Measurements from ENCODE around the gene PNLIPRP1.

PNLIPRP1 gene
- total RNA-seq = 0 to 3.0 (median 0) reads per million in 17 experiments

GRCh38 chr10:116590590-116591444 is at the start of gene PNLIPRP1:
TSS of gene PNLIPRP1 (plus strand) at chr10:116590959. CDS start at chr10:116591130, 171 bp downstream.
- DNase-seq = no peak

- no peak for DNase-seq
Observed at GRCh38 chr10:116542007-116542677, 48.6 kb upstream of the PNLIPRP1 start.

GRCh38 chr10:116545122-116545521 is 45.6 kb upstream of the PNLIPRP1 start:
- no peak for DNase-seq

- DNase-seq = no peak
Observed at GRCh38 chr10:116545756-116546155, 45.0 kb upstream of the PNLIPRP1 start, which contains the start of gene PNLIP. TSS of gene PNLIP (plus strand) at chr10:116545931. CDS start at chr10:116546093, 162 bp downstream.

DNA sequence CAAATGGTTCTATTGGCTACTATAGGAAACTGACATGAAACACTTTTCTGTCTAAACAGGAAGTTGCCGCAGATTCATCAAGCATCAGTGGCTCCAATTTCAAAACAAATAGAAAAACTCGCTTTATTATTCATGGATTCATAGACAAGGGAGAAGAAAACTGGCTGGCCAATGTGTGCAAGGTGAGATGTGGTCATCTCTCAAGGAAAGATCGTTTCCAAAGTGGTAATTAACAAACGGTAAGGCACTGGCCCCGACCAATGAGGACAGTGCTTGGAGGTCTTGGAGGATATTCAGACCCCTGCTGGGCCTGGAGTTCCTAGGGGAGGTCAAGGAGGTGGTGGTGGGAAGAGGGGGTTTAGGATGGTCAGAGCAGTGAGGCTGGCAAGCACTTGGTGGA is 42.5 kb upstream of the PNLIPRP1 start:
- DNase-seq = no peak

- DNase-seq = no peak
Observed at GRCh38 chr10:116553378-116553980, 37.3 kb upstream of the PNLIPRP1 start.

- DNase-seq = no peak
Observed at GRCh38 chr10:116554628-116555027, 36.1 kb upstream of the PNLIPRP1 start.

DNA sequence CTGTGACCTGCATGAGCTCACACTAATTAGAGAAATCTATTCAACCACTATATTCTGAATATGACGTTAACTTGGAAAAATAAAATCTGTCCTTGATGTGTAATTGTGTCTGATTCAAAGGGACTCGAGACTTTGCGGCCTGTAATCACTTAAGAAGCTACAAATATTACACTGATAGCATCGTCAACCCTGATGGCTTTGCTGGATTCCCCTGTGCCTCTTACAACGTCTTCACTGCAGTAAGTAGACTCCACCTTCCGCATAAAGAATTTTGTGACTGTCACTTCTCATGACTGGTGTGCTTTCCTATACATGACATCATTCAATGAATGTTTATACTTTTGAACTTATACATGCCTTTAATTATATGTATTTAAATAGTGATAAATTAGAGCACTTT is 34.9 kb upstream of the PNLIPRP1 start:
- no peak for DNase-seq

DNA sequence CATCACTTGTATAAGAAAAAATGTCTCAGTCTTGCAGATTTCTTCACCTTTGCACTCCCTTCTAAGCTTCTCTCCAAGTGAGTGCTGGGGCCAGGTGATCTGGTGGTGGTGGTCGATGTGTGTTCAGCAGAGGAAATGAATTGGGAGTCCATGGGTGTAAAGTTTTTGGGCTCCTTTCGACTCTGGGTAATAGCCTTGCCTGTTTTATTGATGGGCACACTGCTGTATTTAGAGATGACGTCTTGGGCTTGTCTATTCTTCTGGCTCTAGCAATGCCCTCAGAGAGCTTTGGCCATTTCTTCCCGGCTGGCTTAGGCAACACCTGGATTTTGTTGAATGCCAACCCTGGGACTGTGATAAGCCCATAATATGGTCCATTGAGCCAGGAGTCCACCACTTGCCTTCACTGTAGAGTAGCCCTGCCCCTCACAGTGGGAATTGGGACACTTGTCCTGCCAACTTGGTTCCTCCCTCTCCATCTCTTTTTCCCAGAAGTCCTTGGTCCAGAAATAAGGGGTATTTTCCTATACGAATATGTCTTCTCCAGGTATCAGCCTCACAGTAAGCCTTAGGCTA is 33.4 kb upstream of the PNLIPRP1 start:
- no peak for DNase-seq

GRCh38 chr10:116565534-116565933 is 25.2 kb upstream of the PNLIPRP1 start:
- DNase-seq = no peak

DNA sequence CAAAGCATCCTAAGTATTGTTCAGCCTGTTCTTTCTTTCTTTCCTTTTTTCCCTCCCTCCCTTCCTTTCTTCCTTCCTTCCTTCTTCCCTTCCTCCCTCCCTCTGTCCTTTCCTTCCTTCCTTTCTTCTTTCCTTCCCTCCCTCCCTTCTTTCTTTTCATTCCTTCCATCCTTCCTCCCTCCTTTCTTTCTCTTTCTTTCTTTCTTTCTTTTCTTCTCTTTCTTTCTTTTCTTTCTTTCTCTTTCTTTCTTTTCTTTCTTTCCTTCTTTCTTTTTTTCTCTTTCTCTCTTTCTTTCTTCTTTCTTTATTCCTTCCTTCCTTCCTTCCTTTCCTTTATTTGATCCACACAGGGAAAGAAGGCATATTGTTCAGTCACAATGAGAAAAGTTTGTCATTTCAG is 23.8 kb upstream of the PNLIPRP1 start:
- DNase-seq = no peak

DNA sequence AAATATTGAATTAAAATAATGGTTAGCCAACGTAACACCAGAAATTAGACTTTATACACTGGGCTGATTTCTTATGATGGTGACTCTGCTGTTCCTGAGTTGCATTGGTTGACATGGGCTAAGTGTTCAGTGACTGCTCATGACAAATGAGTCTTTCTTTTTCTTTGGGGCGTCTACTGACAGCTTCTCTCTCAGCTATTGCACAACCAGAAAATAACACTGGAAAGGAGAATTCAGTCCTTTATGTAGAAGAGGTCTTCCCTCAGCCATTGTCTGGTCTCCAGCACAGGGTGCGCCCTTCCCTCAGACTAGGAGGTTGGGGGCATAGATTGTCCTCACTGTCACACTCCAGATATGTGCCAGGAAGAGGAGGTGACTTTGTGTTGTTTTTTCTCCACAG is 23.4 kb upstream of the PNLIPRP1 start:
- no peak for DNase-seq

- DNase-seq = no peak
Observed at GRCh38 chr10:116574797-116575196, 16.0 kb upstream of the PNLIPRP1 start.

- no peak for DNase-seq
Observed at GRCh38 chr10:116587878-116588591, 2.7 kb upstream of the PNLIPRP1 start.

DNA sequence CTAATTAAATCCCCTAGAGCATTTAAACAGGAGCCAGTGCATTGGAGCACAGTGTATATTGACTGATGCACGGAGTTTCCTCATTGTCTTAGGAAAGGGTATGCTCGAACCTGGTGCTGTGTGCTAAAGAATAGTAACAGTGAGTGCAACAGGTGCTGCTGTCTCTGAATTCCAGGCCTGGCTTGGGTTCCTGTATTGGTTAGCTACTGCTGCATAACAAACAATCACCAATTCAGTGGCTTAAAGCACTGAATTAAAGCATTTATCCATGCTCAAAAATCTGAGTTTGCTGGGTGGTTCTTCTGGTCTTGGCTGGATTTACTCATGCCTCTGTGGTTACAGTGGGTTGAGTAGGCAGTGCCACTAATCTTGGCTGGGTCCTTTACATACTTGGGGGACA is 1.8 kb upstream of the PNLIPRP1 start:
- no peak for DNase-seq

GRCh38 chr10:116589926-116590325 is 833 bp upstream of the PNLIPRP1 start:
- no peak for DNase-seq

GRCh38 chr10:116593139-116593740 is 2.5 kb downstream of the PNLIPRP1 start:
- no peak for DNase-seq

DNA sequence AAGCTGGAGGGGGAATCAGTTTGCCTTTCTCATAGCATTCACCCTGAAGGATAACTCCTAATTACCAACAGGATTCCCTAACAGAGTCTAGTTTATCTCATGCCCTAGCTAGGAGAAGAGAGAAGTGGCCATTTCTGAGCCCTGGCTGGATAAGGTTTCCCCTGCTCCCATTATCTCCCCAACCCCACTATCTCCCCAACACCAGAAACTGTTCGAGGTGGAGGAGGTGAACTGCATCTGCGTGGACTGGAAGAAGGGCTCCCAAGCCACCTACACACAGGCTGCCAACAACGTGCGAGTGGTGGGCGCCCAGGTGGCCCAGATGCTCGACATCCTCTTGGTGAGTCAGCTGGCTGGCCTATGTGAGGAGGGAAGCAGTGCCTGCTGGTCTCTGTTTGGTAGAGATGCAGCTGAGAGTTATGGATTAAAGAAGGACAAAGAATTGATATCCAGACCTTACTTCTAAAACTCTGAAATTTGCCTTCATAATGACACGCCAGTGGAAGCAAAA is 3.8 kb downstream of the PNLIPRP1 start:
- DNase-seq = no peak

GRCh38 chr10:116596062-116596461 is 5.3 kb downstream of the PNLIPRP1 start:
- DNase-seq = no peak

GRCh38 chr10:116597543-116597942 is 6.8 kb downstream of the PNLIPRP1 start:
- DNase-seq = no peak

GRCh38 chr10:116598329-116598728 is 7.6 kb downstream of the PNLIPRP1 start:
- DNase-seq = no peak

DNA sequence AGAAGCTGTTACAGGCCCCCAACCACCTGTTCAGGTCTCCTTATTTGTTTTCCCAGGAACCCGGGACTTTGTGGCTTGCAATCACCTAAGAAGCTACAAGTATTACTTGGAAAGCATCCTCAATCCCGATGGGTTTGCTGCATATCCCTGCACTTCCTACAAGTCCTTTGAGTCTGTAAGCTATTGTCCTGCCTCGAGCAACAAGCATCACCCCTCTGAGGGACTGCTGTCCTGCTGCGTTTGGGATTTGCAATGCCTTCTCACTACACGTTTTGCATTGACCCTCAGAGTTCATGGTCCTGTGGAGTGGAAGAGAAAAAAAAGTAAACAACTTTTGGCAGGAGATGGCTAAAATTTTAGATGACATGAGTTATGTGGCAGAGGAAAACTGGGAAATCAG is 9.2 kb downstream of the PNLIPRP1 start:
- no peak for DNase-seq
